ENCODE results near the gene PSMD1. TPM values are rescaled to one million over a fixed set of nuclear protein-coding genes. Genes with fewer than 3 reads are reported as not detected.
A peak's percentile ranks its signal among the peaks of the same experiment; 100 is the strongest.
"Not testable (repeated sequence)": the region's sequence is repeated elsewhere in the genome, so short reads cannot be mapped to it uniquely, and the experiment has no call there.

The PSMD1 gene
- total and polyA plus RNA-seq, 2 donors (not counting 3 experiments of a cell fraction or from before 2014, with no cell fraction given) = 163 to 209 TPM

DNA sequence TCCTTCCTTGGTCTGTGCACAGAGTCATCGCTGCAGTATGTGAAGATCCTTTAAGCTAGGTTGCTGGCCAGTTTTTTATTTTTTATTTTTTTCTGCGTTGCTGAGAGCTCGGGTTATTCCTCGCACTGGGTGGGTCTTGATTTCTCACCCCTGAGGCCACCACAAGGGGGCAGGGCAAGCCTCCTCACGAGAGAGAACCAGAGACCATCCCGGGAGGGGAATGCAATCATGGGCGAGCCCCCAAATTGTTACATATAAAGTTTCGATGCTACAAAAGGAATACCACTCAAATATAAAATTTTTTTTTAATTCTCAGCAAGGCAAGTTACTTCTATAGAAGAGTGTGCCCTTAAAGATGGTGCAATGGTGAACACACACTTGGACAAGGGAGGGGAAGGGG lies 43.3 kb downstream of the PSMD1 start:
- H3K9ac ChIP-seq (replicated peaks; ENCODE audit: extremely low read depth, insufficient read depth, low read length) = no peak overlapping the region
- no peak overlapping the region for H3K4me3 ChIP-seq (replicated peaks in 1 of 3; ENCODE audit: insufficient read depth in 1 of 3, low read depth in 1 of 3, low read length in 3 of 3)
- no peak overlapping the region for H3K27ac ChIP-seq (ENCODE audit: insufficient read depth, low read depth, low read length)
- peaks cover 3% of the 10 kb centered on the region for H3K79me2 ChIP-seq (ENCODE audit: control insufficient read depth, insufficient read depth, low read length)
- H3K4me1 ChIP-seq (ENCODE audit: control insufficient read depth, extremely low read depth, insufficient read depth, low read length) = peaks cover 10% of the 10 kb centered on the region
- intact Hi-C loops (cut with micrococcal nuclease) (loop anchor here (5.0 kb wide), 1 partner anchor 197 kb away; no protein-coding TSS in a partner anchor), dilution Hi-C loops (cut with MboI; ENCODE audit: extremely low pct_ligation_motif_present, low sequenced_read_pairs) (loop anchor here (25.0 kb wide), 1 partner anchor 362 kb away; the partner anchor contains the start of gene NCL)
- H2AFZ ChIP-seq (ENCODE audit: low read depth, low read length) = no peak overlapping the region
- DNase-seq (ENCODE audit: low read depth, low spot score) (no peak), FAIRE-seq (no peak)
- no peaks in the 10 kb centered on the region for H3K27me3 ChIP-seq (ENCODE audit: control insufficient read depth in 2 of 2, insufficient read depth in 2 of 2, low read length in 2 of 2)
- POLR2A ChIA-PET = no interaction called here
- H3K9me3 ChIP-seq (replicated peaks; ENCODE audit: control insufficient read depth, insufficient read depth, low read length) = no peaks in the 10 kb centered on the region
- TF ChIP-seq, protein P1, sequence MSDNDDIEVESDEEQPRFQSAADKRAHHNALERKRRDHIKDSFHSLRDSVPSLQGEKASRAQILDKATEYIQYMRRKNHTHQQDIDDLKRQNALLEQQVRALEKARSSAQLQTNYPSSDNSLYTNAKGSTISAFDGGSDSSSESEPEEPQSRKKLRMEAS (IDR thresholded peaks at IDR 0.05; ENCODE audit: insufficient read depth, insufficient read length) = no peak
- TF ChIP-seq MYC (IDR thresholded peaks at IDR 0.05; ENCODE audit: low read depth, low read length) = no peak
- no peak for TF ChIP-seq EZH2 (IDR thresholded peaks at IDR 0.05; ENCODE audit: borderline replicate concordance, low read depth, low read length, severe bottlenecking)
- no peak for TF ChIP-seq POLR2AphosphoS5 (IDR thresholded peaks at IDR 0.05; ENCODE audit: insufficient read depth, low read depth, low read length)
- TF ChIP-seq, protein P2, sequence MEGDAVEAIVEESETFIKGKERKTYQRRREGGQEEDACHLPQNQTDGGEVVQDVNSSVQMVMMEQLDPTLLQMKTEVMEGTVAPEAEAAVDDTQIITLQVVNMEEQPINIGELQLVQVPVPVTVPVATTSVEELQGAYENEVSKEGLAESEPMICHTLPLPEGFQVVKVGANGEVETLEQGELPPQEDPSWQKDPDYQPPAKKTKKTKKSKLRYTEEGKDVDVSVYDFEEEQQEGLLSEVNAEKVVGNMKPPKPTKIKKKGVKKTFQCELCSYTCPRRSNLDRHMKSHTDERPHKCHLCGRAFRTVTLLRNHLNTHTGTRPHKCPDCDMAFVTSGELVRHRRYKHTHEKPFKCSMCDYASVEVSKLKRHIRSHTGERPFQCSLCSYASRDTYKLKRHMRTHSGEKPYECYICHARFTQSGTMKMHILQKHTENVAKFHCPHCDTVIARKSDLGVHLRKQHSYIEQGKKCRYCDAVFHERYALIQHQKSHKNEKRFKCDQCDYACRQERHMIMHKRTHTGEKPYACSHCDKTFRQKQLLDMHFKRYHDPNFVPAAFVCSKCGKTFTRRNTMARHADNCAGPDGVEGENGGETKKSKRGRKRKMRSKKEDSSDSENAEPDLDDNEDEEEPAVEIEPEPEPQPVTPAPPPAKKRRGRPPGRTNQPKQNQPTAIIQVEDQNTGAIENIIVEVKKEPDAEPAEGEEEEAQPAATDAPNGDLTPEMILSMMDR (IDR thresholded peaks at IDR 0.05; ENCODE audit: extremely low read depth in 1 of 2, insufficient read depth in 1 of 2, low read depth in 1 of 2, low read length in 2 of 2) = peak in 1 of 2 donors; percentile 8
- TF ChIP-seq GATA2 (IDR thresholded peaks at IDR 0.05; ENCODE audit: insufficient read depth, insufficient read length, low read depth, low read length) = no peak
- TF ChIP-seq POLR2A (IDR thresholded peaks at IDR 0.05; ENCODE audit: low read depth, low read length) = no peak
- CTCF ChIA-PET = no interaction called here
- H3K4me2 ChIP-seq (ENCODE audit: insufficient read depth, low read length) = no peak overlapping the region
- no peaks in the 10 kb centered on the region for H4K20me1 ChIP-seq (replicated peaks; ENCODE audit: control insufficient read depth, extremely low read depth, insufficient read depth, low read length)
- no TSS peak for BruUV-seq (replicated peaks)
- H3K9me1 ChIP-seq (replicated peaks; ENCODE audit: control insufficient read depth, extremely low read depth, insufficient read depth, low read length) = no peaks in the 10 kb centered on the region
- peaks cover 2 to 4% of the 10 kb centered on the region in 2 experiments for H3K36me3 ChIP-seq (ENCODE audit: control insufficient read depth in 2 of 2, extremely low read depth in 1 of 2, insufficient read depth in 2 of 2, low read length in 2 of 2)

DNA sequence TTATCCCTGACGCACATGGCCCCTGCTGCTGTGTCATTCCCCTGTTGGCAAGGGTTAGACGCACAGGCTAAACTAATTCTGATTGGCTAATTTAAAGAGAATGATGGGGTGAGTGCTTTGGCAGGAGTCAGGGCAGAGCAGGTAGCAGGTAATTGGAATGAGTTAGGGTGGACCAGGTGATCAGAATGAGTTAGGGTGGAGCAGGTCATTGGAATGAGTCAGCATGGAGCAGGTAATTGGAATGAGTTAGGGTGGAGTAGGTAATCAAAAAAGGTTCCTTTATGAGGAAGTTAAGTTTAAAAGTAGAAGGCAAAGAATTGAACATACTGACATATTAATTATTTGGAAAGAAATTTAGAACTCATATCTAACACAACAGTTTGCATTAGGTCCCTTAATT lies 43.7 kb downstream of the PSMD1 start:
- H3K9ac ChIP-seq (replicated peaks; ENCODE audit: extremely low read depth, insufficient read depth, low read length); FAIRE-seq; POLR2A ChIA-PET; DNase-seq (ENCODE audit: low read depth, low spot score); H3K36me3 ChIP-seq (ENCODE audit: control insufficient read depth in 2 of 2, extremely low read depth in 1 of 2, insufficient read depth in 2 of 2, low read length in 2 of 2); H4K20me1 ChIP-seq (replicated peaks; ENCODE audit: control insufficient read depth, extremely low read depth, insufficient read depth, low read length); H3K9me3 ChIP-seq (replicated peaks; ENCODE audit: control insufficient read depth, insufficient read depth, low read length); H3K9me1 ChIP-seq (replicated peaks; ENCODE audit: control insufficient read depth, extremely low read depth, insufficient read depth, low read length); H3K27ac ChIP-seq (ENCODE audit: insufficient read depth, low read depth, low read length); H3K4me2 ChIP-seq (ENCODE audit: insufficient read depth, low read length); H2AFZ ChIP-seq (ENCODE audit: low read depth, low read length); H3K79me2 ChIP-seq (ENCODE audit: control insufficient read depth, insufficient read depth, low read length); BruUV-seq (replicated peaks); H3K27me3 ChIP-seq (ENCODE audit: control insufficient read depth in 2 of 2, insufficient read depth in 2 of 2, low read length in 2 of 2); dilution Hi-C loops (cut with MboI; ENCODE audit: extremely low pct_ligation_motif_present, low sequenced_read_pairs); H3K4me3 ChIP-seq (replicated peaks in 1 of 3; ENCODE audit: insufficient read depth in 1 of 3, low read depth in 1 of 3, low read length in 3 of 3): not testable (repeated sequence)
- H3K4me1 ChIP-seq (ENCODE audit: control insufficient read depth, extremely low read depth, insufficient read depth, low read length) = peaks cover 10% of the 10 kb centered on the region
- intact Hi-C loops (cut with micrococcal nuclease) = loop anchor here (5.0 kb wide), 1 partner anchor 197 kb away; no protein-coding TSS in a partner anchor
- CTCF ChIA-PET = interaction anchor here (4.7 kb wide), 1 partner anchor 127 kb away, joined by 67 read pairs; no protein-coding TSS in a partner anchor
